ENCODE measurements around the gene JOSD1.

DNA sequence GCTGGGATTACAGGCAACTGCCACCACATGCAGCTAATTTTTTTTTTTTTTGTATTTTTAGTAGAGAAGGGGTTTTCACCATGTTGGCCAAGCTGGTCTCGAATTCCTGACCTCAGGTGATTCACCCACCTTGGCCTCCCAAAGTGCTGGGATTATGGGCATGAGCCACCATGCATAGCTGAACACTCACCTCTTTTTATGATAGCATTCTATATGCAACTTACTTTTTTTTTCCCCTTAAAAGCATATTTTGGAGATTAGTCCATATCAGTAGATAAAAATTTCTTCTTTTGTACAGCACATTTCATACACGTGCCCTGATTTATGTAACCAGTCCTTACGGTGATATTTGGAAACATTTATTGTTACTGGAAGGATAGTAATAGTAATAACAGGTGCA lies 19.6 kb upstream of the JOSD1 start:
- TF ChIP-seq, protein P1, sequence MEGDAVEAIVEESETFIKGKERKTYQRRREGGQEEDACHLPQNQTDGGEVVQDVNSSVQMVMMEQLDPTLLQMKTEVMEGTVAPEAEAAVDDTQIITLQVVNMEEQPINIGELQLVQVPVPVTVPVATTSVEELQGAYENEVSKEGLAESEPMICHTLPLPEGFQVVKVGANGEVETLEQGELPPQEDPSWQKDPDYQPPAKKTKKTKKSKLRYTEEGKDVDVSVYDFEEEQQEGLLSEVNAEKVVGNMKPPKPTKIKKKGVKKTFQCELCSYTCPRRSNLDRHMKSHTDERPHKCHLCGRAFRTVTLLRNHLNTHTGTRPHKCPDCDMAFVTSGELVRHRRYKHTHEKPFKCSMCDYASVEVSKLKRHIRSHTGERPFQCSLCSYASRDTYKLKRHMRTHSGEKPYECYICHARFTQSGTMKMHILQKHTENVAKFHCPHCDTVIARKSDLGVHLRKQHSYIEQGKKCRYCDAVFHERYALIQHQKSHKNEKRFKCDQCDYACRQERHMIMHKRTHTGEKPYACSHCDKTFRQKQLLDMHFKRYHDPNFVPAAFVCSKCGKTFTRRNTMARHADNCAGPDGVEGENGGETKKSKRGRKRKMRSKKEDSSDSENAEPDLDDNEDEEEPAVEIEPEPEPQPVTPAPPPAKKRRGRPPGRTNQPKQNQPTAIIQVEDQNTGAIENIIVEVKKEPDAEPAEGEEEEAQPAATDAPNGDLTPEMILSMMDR (IDR thresholded peaks at IDR 0.05) = no peak
- TF ChIP-seq POLR2A (IDR thresholded peaks at IDR 0.05) = no peak

Measured in testis (tissue), 2 donors.